ENCODE measurements around the gene LUM.

- TF ChIP-seq EP300 (IDR thresholded peaks at IDR 0.05), result no peak
- TF ChIP-seq POLR2AphosphoS5 (IDR thresholded peaks at IDR 0.05), result no peak
These were observed 1.5 kb downstream of the LUM start for GRCh38 chr12:91109581-91110310.

Data from upper lobe of left lung (tissue), 4 donors.